Measurements from ENCODE around the gene PDE7B. TPM values are rescaled to one million over a fixed set of nuclear protein-coding genes. Genes with fewer than 3 reads are reported as not detected.

The PDE7B gene
- total and polyA plus RNA-seq, 9 of the 15 experiments (the other 6 are each of a cell fraction or from before 2014, with no cell fraction given) = 0.01 TPM; not detected in 8

DNA sequence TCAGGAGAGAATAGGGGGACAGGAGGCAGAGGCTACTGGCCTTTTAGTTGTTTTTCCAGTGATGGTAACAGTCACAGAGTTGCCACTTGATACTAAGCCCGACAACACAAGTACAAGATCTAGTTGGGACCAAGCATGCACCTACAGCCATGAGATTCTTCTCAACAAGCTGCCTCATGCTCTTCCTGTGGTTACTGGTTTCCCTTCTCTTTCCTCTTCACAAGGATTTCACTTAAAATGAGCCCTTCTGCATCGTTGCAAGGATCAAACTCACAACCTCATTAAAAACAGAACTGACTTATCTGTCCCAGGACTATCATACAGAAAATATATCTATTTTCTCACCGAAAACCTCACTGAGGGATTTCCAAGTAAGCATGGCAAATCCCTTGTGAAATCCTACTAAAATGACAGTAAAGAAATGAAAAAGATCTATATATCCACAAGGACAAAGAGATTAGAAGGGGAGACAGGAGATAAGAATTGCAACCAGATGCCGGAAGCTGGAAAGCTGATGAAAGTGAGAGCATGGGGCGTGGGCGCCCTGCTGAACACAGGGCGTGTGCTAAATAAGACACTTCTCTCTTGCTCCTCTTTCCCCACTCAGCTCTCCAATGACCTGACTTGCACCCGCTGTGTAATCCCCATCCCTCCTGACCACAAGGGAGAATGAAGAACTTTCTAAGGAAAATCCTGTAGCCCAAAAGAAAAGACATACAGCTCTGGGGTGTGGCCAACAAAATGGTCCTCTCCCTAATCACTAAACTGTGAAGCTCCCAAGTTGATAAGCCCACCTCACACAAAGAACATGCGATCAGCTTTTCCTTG, 385.2 kb downstream of the PDE7B start (continued):
- TF ChIP-seq, protein P1, sequence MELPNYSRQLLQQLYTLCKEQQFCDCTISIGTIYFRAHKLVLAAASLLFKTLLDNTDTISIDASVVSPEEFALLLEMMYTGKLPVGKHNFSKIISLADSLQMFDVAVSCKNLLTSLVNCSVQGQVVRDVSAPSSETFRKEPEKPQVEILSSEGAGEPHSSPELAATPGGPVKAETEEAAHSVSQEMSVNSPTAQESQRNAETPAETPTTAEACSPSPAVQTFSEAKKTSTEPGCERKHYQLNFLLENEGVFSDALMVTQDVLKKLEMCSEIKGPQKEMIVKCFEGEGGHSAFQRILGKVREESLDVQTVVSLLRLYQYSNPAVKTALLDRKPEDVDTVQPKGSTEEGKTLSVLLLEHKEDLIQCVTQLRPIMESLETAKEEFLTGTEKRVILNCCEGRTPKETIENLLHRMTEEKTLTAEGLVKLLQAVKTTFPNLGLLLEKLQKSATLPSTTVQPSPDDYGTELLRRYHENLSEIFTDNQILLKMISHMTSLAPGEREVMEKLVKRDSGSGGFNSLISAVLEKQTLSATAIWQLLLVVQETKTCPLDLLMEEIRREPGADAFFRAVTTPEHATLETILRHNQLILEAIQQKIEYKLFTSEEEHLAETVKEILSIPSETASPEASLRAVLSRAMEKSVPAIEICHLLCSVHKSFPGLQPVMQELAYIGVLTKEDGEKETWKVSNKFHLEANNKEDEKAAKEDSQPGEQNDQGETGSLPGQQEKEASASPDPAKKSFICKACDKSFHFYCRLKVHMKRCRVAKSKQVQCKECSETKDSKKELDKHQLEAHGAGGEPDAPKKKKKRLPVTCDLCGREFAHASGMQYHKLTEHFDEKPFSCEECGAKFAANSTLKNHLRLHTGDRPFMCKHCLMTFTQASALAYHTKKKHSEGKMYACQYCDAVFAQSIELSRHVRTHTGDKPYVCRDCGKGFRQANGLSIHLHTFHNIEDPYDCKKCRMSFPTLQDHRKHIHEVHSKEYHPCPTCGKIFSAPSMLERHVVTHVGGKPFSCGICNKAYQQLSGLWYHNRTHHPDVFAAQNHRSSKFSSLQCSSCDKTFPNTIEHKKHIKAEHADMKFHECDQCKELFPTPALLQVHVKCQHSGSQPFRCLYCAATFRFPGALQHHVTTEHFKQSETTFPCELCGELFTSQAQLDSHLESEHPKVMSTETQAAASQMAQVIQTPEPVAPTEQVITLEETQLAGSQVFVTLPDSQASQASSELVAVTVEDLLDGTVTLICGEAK (IDR thresholded peaks at IDR 0.05) = no peak
- TF ChIP-seq, protein P1 (CRISPR knock-in tag; IDR thresholded peaks at IDR 0.05) = no peak
- TF ChIP-seq EP400 (IDR thresholded peaks at IDR 0.05) (peak; percentile 88), BCL6 (CRISPR knock-in tag; IDR thresholded peaks at IDR 0.05) (no peak), TAF7 (tag; IDR thresholded peaks at IDR 0.05) (no peak; the same call in 1 of the 2 replicates), NFXL1 (CRISPR knock-in tag; IDR thresholded peaks at IDR 0.05) (no peak), RCOR1 (IDR thresholded peaks at IDR 0.05; ENCODE audit: borderline replicate concordance in 1 of 2, low read depth in 2 of 2, low read length in 2 of 2) (peak in 1 of 2 experiments; percentile 91; a peak in 2 of 4 replicates), CC2D1A (IDR thresholded peaks at IDR 0.05) (peak; percentile 62; the same call in 1 of the 2 replicates), SUPT5H (IDR thresholded peaks at IDR 0.05) (no peak), HMG20B (CRISPR knock-in tag; IDR thresholded peaks at IDR 0.05) (no peak), POLR3A (IDR thresholded peaks at IDR 0.05; ENCODE audit: borderline replicate concordance, extremely low read depth, insufficient read depth, insufficient read length) (no peak)
- TF ChIP-seq, protein P2, sequence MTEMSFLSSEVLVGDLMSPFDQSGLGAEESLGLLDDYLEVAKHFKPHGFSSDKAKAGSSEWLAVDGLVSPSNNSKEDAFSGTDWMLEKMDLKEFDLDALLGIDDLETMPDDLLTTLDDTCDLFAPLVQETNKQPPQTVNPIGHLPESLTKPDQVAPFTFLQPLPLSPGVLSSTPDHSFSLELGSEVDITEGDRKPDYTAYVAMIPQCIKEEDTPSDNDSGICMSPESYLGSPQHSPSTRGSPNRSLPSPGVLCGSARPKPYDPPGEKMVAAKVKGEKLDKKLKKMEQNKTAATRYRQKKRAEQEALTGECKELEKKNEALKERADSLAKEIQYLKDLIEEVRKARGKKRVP (CRISPR knock-in tag; IDR thresholded peaks at IDR 0.05) = peak; percentile 75
- TF ChIP-seq, protein P3, sequence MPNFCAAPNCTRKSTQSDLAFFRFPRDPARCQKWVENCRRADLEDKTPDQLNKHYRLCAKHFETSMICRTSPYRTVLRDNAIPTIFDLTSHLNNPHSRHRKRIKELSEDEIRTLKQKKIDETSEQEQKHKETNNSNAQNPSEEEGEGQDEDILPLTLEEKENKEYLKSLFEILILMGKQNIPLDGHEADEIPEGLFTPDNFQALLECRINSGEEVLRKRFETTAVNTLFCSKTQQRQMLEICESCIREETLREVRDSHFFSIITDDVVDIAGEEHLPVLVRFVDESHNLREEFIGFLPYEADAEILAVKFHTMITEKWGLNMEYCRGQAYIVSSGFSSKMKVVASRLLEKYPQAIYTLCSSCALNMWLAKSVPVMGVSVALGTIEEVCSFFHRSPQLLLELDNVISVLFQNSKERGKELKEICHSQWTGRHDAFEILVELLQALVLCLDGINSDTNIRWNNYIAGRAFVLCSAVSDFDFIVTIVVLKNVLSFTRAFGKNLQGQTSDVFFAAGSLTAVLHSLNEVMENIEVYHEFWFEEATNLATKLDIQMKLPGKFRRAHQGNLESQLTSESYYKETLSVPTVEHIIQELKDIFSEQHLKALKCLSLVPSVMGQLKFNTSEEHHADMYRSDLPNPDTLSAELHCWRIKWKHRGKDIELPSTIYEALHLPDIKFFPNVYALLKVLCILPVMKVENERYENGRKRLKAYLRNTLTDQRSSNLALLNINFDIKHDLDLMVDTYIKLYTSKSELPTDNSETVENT (CRISPR knock-in tag; IDR thresholded peaks at IDR 0.05) = no peak
- TF ChIP-seq, protein P4, sequence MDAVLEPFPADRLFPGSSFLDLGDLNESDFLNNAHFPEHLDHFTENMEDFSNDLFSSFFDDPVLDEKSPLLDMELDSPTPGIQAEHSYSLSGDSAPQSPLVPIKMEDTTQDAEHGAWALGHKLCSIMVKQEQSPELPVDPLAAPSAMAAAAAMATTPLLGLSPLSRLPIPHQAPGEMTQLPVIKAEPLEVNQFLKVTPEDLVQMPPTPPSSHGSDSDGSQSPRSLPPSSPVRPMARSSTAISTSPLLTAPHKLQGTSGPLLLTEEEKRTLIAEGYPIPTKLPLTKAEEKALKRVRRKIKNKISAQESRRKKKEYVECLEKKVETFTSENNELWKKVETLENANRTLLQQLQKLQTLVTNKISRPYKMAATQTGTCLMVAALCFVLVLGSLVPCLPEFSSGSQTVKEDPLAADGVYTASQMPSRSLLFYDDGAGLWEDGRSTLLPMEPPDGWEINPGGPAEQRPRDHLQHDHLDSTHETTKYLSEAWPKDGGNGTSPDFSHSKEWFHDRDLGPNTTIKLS (IDR thresholded peaks at IDR 0.05; ENCODE audit: borderline replicate concordance, low read depth) = no peak
